ENCODE results near the gene CNGA2. TPM values are rescaled to one million over a fixed set of nuclear protein-coding genes. Genes with fewer than 3 reads are reported as not detected.

CNGA2 gene
- polyA plus RNA-seq, 1 donor from 2014 or later = not detected

GRCh38 chrX:151735219-151735618, 673 bp downstream of the CNGA2 start:
- Histone ChIP-seq H3K9ac (ENCODE audit: low read length) (no peak overlapping the region), H3K9me3 (ENCODE audit: low read length) (no peaks in the 10 kb centered on the region), H4K20me1 (ENCODE audit: insufficient read depth) (no peaks in the 10 kb centered on the region), H2AFZ (ENCODE audit: low read depth, low read length) (no peak overlapping the region), H3K4me2 (ENCODE audit: low read length) (no peak overlapping the region), H3K27me3 (ENCODE audit: insufficient read depth, low read depth, low read length) (no peaks in the 10 kb centered on the region), H3K79me2 (replicated peaks; ENCODE audit: insufficient read depth, low read length) (no peaks in the 10 kb centered on the region), H3K27ac (ENCODE audit: low read length) (no peak overlapping the region), H3K36me3 (ENCODE audit: insufficient read depth, low read length) (no peaks in the 10 kb centered on the region), H3K9me2 (ENCODE audit: insufficient read depth, low read length) (no peaks in the 10 kb centered on the region), H3F3A (ENCODE audit: insufficient read depth, low read length, poor library complexity, severe bottlenecking) (no peaks in the 10 kb centered on the region), H3K4me3 (ENCODE audit: low read length) (no peak overlapping the region)
- TF ChIP-seq CTCF (IDR thresholded peaks at IDR 0.05; ENCODE audit: poor library complexity, severe bottlenecking) (no peak), REST (IDR thresholded peaks at IDR 0.05; ENCODE audit: borderline replicate concordance) (no peak), EP300 (conservative IDR thresholded peaks at IDR 0.05; ENCODE audit: poor library complexity, severe bottlenecking) (no peak)

GRCh38 chrX:151736685-151737084, 2.1 kb downstream of the CNGA2 start:
- no peak overlapping the region for H3K4me3 ChIP-seq (ENCODE audit: low read length)
- no peaks in the 10 kb centered on the region for H3K9me2 ChIP-seq (ENCODE audit: insufficient read depth, low read length)
- no peak overlapping the region for H2AFZ ChIP-seq (ENCODE audit: low read depth, low read length)
- H3K27me3 ChIP-seq (ENCODE audit: insufficient read depth, low read depth, low read length) = no peaks in the 10 kb centered on the region
- TF ChIP-seq POLR2AphosphoS5 (IDR thresholded peaks at IDR 0.05) = no peak
- no peak for TF ChIP-seq EP300 (conservative IDR thresholded peaks at IDR 0.05; ENCODE audit: poor library complexity, severe bottlenecking)
- TF ChIP-seq TAF1 (IDR thresholded peaks at IDR 0.05; ENCODE audit: low read depth) = no peak
- no peak for TF ChIP-seq RAD21 (conservative IDR thresholded peaks at IDR 0.05)
- TF ChIP-seq SMC3 (conservative IDR thresholded peaks at IDR 0.05; ENCODE audit: poor library complexity) = no peak
- TF ChIP-seq EZH2 (IDR thresholded peaks at IDR 0.05; ENCODE audit: borderline replicate concordance, insufficient read depth, low read length, poor library complexity, severe bottlenecking) = no peak
- H4K20me1 ChIP-seq (ENCODE audit: insufficient read depth) = no peaks in the 10 kb centered on the region
- H3K9me3 ChIP-seq (ENCODE audit: low read length) = no peaks in the 10 kb centered on the region
- H3K4me2 ChIP-seq (ENCODE audit: low read length) = no peak overlapping the region
- no peaks in the 10 kb centered on the region for H3K36me3 ChIP-seq (ENCODE audit: insufficient read depth, low read length)
- no peak overlapping the region for H3K9ac ChIP-seq (ENCODE audit: low read length)
- H3K27ac ChIP-seq (ENCODE audit: low read length) = no peak overlapping the region
- no peaks in the 10 kb centered on the region for H3F3A ChIP-seq (ENCODE audit: insufficient read depth, low read length, poor library complexity, severe bottlenecking)
- no peaks in the 10 kb centered on the region for H3K79me2 ChIP-seq (replicated peaks; ENCODE audit: insufficient read depth, low read length)

- Histone ChIP-seq H3K4me3 (ENCODE audit: low read length) (no peak overlapping the region), H3K4me2 (ENCODE audit: low read length) (no peak overlapping the region), H3K9me2 (ENCODE audit: insufficient read depth, low read length) (no peaks in the 10 kb centered on the region), H4K20me1 (ENCODE audit: insufficient read depth) (no peaks in the 10 kb centered on the region), H3K27me3 (ENCODE audit: insufficient read depth, low read depth, low read length) (no peaks in the 10 kb centered on the region), H3K9me3 (ENCODE audit: low read length) (no peaks in the 10 kb centered on the region), H3K27ac (ENCODE audit: low read length) (no peak overlapping the region), H3K79me2 (replicated peaks; ENCODE audit: insufficient read depth, low read length) (no peaks in the 10 kb centered on the region), H2AFZ (ENCODE audit: low read depth, low read length) (no peak overlapping the region), H3F3A (ENCODE audit: insufficient read depth, low read length, poor library complexity, severe bottlenecking) (no peaks in the 10 kb centered on the region), H3K9ac (ENCODE audit: low read length) (no peak overlapping the region), H3K36me3 (ENCODE audit: insufficient read depth, low read length) (no peaks in the 10 kb centered on the region)
- TF ChIP-seq REST (IDR thresholded peaks at IDR 0.05; ENCODE audit: borderline replicate concordance) (no peak), EZH2 (IDR thresholded peaks at IDR 0.05; ENCODE audit: borderline replicate concordance, insufficient read depth, low read length, poor library complexity, severe bottlenecking) (no peak), TAF1 (IDR thresholded peaks at IDR 0.05; ENCODE audit: low read depth) (no peak), RAD21 (conservative IDR thresholded peaks at IDR 0.05) (no peak), SMC3 (conservative IDR thresholded peaks at IDR 0.05; ENCODE audit: poor library complexity) (no peak), EP300 (conservative IDR thresholded peaks at IDR 0.05; ENCODE audit: poor library complexity, severe bottlenecking) (no peak), MXI1 (conservative IDR thresholded peaks at IDR 0.05; ENCODE audit: poor library complexity, severe bottlenecking) (no peak), POLR2AphosphoS5 (IDR thresholded peaks at IDR 0.05) (no peak)
Measured at GRCh38 chrX:151737494-151737893, 2.9 kb downstream of the CNGA2 start.
